ENCODE measurements around the gene LEF1. TPM values are rescaled to one million over a fixed set of nuclear protein-coding genes. Genes with fewer than 3 reads are reported as not detected.
A peak's percentile ranks its signal among the peaks of the same experiment; 100 is the strongest.

LEF1 gene
- total and polyA plus RNA-seq, 2 experiments from 2014 or later = 0.50 to 0.73 TPM

DNA sequence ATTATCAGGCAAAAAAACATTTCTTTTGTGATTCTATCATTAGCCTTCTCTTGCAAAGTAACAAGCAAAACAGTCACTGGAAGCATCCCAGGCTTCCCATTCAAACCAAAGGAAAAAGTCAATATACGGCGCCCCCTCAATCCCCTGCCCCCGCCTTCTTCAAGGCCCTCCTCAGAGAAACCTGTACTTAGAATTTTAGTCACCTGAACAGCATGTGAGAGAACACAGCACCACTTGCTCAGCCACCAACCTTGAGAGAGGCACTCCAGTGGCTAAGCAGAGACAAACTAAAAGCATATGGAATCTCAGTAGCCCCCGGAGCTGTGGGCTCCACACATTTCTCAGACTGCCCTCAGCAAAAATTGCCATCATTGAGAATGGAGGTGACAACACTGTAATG is 25.2 kb downstream of the LEF1 start (continued):
- TF ChIP-seq, protein P1, sequence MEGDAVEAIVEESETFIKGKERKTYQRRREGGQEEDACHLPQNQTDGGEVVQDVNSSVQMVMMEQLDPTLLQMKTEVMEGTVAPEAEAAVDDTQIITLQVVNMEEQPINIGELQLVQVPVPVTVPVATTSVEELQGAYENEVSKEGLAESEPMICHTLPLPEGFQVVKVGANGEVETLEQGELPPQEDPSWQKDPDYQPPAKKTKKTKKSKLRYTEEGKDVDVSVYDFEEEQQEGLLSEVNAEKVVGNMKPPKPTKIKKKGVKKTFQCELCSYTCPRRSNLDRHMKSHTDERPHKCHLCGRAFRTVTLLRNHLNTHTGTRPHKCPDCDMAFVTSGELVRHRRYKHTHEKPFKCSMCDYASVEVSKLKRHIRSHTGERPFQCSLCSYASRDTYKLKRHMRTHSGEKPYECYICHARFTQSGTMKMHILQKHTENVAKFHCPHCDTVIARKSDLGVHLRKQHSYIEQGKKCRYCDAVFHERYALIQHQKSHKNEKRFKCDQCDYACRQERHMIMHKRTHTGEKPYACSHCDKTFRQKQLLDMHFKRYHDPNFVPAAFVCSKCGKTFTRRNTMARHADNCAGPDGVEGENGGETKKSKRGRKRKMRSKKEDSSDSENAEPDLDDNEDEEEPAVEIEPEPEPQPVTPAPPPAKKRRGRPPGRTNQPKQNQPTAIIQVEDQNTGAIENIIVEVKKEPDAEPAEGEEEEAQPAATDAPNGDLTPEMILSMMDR (conservative IDR thresholded peaks at IDR 0.05; ENCODE audit: low read depth in 2 of 2) = no peak
- TF ChIP-seq CREB1 (CRISPR knock-in tag; IDR thresholded peaks at IDR 0.05; ENCODE audit: low read depth) = no peak

DNA sequence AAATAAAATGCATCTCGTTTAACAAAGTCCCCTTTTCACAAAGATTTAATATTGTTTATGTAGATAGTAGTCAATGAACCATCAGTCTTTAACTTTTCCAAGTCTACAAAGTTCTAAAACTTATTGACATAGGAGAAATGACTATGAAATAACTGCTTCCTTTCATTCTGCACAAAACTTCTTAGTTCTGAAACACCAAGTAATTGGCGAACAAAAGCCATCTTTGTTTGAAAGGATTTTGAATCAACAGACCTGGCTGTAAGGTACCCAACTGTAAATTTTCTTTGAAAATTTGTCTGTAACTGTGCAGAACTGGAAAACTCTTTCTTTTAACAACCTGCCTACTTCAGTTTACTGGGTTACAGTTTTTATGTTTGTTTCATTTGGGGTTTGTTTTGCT is 25.9 kb downstream of the LEF1 start:
- Histone ChIP-seq H3K27me3 (ENCODE audit: insufficient read depth) (peaks cover 25% of the 10 kb centered on the region; the same call in 1 of the 2 replicates), H3F3A (replicated peaks; ENCODE audit: low read depth) (no peaks in the 10 kb centered on the region), H4K20me1 (replicated peaks; ENCODE audit: insufficient read depth) (no peaks in the 10 kb centered on the region), H3K27ac (ENCODE audit: low read depth) (no peak overlapping the region), H3K4me2 (peak overlapping the region; percentile 44; the same call in 1 of the 2 replicates), H3K4me3 (no peak overlapping the region), H3K4me1 (ENCODE audit: insufficient read depth) (peaks cover 44% of the 10 kb centered on the region), H3K9me2 (ENCODE audit: insufficient read depth) (no peaks in the 10 kb centered on the region), H2AFZ (no peak overlapping the region), H3K79me2 (replicated peaks; ENCODE audit: insufficient read depth) (no peaks in the 10 kb centered on the region), H3K36me3 (ENCODE audit: insufficient read depth) (no peaks in the 10 kb centered on the region)
- Mint-ChIP-seq H3K9me3 (no peaks in the 10 kb centered on the region), H3K27ac (no peak overlapping the region), H3K4me1 (peaks cover 49% of the 10 kb centered on the region), H3K27me3 (ENCODE audit: insufficient read depth, low read depth, poor library complexity) (peaks cover 3% of the 10 kb centered on the region), H3K36me3 (ENCODE audit: low read depth) (no peaks in the 10 kb centered on the region), H3K4me3 (no peak overlapping the region)
- ATAC-seq (no peak), DNase-seq (ENCODE audit: low spot score) (no peak)
- TF ChIP-seq, protein P2, sequence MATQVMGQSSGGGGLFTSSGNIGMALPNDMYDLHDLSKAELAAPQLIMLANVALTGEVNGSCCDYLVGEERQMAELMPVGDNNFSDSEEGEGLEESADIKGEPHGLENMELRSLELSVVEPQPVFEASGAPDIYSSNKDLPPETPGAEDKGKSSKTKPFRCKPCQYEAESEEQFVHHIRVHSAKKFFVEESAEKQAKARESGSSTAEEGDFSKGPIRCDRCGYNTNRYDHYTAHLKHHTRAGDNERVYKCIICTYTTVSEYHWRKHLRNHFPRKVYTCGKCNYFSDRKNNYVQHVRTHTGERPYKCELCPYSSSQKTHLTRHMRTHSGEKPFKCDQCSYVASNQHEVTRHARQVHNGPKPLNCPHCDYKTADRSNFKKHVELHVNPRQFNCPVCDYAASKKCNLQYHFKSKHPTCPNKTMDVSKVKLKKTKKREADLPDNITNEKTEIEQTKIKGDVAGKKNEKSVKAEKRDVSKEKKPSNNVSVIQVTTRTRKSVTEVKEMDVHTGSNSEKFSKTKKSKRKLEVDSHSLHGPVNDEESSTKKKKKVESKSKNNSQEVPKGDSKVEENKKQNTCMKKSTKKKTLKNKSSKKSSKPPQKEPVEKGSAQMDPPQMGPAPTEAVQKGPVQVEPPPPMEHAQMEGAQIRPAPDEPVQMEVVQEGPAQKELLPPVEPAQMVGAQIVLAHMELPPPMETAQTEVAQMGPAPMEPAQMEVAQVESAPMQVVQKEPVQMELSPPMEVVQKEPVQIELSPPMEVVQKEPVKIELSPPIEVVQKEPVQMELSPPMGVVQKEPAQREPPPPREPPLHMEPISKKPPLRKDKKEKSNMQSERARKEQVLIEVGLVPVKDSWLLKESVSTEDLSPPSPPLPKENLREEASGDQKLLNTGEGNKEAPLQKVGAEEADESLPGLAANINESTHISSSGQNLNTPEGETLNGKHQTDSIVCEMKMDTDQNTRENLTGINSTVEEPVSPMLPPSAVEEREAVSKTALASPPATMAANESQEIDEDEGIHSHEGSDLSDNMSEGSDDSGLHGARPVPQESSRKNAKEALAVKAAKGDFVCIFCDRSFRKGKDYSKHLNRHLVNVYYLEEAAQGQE (IDR thresholded peaks at IDR 0.05; ENCODE audit: unreplicated experiment) = no peak
- TF ChIP-seq, protein P1 (conservative IDR thresholded peaks at IDR 0.05; ENCODE audit: low read depth in 2 of 2) = no peak
- no peak for TF ChIP-seq ZNF331 (CRISPR knock-in tag; IDR thresholded peaks at IDR 0.05; ENCODE audit: low read depth)
- TF ChIP-seq, protein P3, sequence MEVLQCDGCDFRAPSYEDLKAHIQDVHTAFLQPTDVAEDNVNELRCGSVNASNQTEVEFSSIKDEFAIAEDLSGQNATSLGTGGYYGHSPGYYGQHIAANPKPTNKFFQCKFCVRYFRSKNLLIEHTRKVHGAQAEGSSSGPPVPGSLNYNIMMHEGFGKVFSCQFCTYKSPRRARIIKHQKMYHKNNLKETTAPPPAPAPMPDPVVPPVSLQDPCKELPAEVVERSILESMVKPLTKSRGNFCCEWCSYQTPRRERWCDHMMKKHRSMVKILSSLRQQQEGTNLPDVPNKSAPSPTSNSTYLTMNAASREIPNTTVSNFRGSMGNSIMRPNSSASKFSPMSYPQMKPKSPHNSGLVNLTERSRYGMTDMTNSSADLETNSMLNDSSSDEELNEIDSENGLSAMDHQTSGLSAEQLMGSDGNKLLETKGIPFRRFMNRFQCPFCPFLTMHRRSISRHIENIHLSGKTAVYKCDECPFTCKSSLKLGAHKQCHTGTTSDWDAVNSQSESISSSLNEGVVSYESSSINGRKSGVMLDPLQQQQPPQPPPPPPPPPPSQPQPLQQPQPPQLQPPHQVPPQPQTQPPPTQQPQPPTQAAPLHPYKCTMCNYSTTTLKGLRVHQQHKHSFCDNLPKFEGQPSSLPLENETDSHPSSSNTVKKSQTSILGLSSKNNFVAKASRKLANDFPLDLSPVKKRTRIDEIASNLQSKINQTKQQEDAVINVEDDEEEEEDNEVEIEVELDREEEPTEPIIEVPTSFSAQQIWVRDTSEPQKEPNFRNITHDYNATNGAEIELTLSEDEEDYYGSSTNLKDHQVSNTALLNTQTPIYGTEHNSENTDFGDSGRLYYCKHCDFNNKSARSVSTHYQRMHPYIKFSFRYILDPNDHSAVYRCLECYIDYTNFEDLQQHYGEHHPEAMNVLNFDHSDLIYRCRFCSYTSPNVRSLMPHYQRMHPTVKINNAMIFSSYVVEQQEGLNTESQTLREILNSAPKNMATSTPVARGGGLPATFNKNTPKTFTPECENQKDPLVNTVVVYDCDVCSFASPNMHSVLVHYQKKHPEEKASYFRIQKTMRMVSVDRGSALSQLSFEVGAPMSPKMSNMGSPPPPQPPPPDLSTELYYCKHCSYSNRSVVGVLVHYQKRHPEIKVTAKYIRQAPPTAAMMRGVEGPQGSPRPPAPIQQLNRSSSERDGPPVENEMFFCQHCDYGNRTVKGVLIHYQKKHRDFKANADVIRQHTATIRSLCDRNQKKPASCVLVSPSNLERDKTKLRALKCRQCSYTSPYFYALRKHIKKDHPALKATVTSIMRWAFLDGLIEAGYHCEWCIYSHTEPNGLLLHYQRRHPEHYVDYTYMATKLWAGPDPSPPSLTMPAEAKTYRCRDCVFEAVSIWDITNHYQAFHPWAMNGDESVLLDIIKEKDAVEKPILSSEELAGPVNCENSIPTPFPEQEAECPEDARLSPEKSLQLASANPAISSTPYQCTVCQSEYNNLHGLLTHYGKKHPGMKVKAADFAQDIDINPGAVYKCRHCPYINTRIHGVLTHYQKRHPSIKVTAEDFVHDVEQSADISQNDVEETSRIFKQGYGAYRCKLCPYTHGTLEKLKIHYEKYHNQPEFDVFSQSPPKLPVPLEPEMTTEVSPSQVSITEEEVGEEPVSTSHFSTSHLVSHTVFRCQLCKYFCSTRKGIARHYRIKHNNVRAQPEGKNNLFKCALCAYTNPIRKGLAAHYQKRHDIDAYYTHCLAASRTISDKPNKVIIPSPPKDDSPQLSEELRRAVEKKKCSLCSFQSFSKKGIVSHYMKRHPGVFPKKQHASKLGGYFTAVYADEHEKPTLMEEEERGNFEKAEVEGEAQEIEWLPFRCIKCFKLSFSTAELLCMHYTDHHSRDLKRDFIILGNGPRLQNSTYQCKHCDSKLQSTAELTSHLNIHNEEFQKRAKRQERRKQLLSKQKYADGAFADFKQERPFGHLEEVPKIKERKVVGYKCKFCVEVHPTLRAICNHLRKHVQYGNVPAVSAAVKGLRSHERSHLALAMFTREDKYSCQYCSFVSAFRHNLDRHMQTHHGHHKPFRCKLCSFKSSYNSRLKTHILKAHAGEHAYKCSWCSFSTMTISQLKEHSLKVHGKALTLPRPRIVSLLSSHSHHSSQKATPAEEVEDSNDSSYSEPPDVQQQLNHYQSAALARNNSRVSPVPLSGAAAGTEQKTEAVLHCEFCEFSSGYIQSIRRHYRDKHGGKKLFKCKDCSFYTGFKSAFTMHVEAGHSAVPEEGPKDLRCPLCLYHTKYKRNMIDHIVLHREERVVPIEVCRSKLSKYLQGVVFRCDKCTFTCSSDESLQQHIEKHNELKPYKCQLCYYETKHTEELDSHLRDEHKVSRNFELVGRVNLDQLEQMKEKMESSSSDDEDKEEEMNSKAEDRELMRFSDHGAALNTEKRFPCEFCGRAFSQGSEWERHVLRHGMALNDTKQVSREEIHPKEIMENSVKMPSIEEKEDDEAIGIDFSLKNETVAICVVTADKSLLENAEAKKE (CRISPR knock-in tag; IDR thresholded peaks at IDR 0.05) = no peak
- TF ChIP-seq JUNB (IDR thresholded peaks at IDR 0.05; ENCODE audit: unreplicated experiment) = no peak

Measured in GM23338 (cell line).